NCI-H2107 treated with DMSO at 0.1 percent for 48 hours (cell line): ENCODE measurements around the gene NPDC1.
A peak's percentile ranks its signal among the peaks of the same experiment; 100 is the strongest.
"Not testable (repeated sequence)": the region's sequence is repeated elsewhere in the genome, so short reads cannot be mapped to it uniquely, and the experiment has no call there.

ENCODE experiments used
- DNase-seq: peaks from one replicate; lab custom pipeline; 2025; ENCODE audit not compliant: unreplicated experiment; lab: John Stamatoyannopoulos, UW

The NPDC1 gene

DNA sequence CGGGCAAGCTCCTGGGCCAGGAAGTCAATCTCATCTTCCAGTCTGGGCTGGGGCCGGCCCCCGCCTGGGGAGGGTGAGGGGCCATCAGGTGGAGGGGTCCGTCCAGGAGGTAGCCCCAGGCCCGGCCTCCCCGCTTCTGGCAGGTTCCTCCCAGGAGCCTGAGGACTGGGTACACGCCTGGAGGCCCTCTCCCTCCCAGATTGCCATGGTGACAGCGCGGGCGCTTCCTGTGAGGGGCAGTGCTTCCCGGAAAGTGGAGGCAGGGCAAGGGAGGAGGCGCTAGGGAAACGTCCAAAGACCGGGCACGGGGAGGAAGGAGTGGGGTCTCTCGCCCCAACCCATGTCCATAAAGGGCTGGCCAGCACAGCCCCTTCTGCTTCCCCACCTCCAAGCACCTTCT is 4.9 kb downstream of the NPDC1 start:
- DNase-seq: no peak

DNA sequence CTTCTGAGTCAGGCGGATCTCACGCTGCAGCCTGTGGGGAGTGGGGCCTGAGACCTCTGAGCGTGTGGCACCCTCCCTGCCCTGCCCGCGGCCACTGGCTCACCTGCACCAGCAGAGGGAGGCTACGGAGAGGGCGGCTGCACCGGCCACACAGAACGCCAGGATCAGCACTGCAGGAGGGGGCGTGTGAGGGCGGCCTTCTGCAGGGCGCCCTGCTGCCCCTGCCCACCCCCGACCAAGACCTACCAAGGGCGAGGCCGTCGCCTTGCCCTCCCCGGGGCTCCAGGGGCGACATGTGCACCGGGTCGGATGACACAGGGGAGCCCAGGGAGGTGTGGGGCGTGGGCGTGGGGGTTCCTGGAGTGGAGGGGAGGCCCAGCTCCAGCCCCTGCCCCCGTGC is 5.4 kb downstream of the NPDC1 start:
- no peak for DNase-seq

DNA sequence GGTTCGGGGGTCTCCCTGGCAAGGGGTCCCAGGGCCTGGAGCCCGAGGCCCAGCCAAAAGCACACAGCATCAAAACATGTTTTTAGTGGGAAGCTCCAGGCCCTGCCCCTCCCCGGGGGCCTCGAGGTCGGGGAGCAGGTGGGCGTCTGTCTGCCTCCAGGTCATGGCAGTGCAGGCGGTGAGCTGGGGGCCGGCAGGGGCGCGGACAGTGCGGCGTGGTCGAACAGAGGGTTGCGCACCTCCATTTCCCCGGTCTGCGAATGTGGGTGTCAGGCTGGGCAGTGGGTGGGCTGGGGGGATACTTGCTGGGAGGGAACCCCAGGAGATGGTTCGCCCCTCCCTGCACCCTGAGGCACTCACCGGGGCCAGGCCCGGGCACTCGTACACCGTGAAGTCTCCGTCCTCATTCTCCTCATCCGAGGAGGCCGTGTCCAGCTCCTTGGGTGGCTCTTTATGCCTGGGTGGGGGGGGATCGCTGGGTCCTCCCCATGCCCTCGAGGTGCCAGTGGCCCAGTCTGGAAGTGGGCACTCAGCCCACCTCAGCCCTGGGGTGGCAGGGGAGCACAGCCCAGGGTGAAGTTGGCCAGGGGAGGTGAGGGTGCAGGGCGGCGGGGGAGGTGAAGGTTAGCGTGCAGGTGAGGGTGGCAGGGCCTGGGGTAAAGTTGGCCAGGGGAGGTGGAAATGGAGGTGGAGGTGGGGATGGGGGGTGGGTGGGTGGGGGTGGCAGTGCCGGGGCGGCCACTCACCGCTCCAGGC is 6.2 kb downstream of the NPDC1 start:
- DNase-seq: no peak

DNA sequence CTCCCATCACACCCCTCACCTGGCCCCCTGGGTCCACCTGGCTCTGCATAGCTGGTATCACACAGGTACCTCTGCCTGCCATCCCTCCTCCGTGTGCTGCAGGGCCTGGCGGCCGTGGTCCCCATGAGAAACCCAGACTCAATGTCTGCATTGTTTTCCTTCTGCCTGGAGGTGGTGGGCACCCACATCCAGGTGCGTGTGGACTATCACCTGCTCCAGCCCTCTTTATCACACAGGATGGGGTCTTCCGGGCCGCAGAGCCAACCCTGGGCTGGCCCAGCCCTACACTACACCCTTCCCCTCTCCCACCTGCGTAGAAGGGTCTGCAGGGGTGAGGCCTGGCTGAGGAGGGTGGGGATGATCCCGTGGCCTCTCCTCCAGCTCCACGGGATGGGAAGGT is 7.1 kb downstream of the NPDC1 start:
- DNase-seq: no peak

DNA sequence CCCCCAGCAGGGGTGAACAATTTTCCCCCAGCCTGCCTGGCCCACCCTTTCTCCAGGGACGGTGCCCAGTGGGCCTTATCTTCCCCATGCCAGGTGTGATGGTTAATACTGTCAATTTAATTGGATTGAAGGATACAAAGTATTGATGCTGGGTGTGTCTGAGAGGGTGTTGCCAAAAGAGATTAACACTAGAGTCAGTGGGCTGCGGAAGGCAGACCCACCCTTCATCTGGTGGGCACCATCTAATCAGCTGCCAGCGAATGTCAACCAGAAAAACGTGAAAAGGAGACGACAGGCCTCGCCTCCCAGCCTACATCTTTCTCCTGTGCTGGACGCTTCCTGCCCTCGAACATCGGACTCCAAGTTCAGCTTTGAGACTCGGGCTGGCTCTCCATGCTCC is 8.5 kb downstream of the NPDC1 start:
- no peak for DNase-seq

DNA sequence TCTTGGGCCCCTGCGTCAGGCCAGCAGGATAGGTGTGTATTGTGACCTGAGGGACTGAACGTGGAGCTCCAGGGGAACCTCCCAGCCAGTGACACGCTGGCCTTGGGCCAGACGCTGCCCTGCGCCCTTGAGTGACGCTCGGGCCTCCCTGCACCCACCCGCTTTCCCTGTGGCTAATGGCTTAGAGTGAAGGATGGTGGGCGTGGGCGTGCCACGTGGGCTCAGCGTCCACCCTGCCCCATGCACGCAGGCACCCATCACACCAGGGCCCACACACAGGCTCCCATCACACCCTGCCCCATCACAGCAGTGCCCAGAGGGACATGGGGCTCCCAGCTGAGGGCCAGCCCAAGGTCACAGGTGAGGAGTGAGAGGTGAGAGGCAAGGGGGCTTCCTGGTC is 8.9 kb downstream of the NPDC1 start:
- DNase-seq: no peak

DNA sequence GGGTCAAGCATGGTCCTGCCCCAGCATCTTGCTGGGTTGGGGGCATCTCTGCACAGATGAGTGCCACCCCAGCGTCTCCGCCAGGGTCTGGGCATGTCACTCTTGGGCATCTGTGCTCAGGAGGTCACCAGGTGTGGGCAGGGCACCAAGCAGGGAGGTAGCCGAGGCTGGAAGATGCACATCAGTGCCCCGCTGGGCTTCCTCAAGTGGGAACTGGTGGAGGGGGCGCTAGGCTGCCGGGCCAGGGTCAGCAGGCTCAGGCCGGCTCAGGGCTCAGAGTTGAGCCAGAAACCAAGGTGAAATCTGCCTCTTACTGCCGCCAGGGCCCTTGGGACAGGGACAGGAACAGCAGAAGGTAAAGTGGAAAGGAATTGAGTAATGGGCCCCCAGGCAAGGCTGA is 10.0 kb downstream of the NPDC1 start:
- DNase-seq: no peak

DNA sequence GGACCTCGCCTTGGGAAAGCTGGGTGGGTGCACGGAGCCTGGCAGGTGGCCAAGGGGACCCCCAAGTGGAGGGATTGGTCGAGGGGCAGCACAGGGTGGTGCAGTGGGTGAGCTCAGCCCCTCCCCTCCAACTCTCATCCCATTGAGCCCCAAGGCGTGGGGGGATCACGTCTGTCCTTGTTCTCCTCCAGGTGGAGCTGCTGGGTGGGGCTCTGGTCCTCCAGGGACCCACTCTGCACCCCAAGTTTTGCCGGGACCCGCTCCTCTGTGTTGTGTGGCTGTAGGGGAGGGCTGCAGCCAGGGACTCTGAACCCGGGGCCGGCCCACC is 10.5 kb downstream of the NPDC1 start:
- DNase-seq: no peak

DNA sequence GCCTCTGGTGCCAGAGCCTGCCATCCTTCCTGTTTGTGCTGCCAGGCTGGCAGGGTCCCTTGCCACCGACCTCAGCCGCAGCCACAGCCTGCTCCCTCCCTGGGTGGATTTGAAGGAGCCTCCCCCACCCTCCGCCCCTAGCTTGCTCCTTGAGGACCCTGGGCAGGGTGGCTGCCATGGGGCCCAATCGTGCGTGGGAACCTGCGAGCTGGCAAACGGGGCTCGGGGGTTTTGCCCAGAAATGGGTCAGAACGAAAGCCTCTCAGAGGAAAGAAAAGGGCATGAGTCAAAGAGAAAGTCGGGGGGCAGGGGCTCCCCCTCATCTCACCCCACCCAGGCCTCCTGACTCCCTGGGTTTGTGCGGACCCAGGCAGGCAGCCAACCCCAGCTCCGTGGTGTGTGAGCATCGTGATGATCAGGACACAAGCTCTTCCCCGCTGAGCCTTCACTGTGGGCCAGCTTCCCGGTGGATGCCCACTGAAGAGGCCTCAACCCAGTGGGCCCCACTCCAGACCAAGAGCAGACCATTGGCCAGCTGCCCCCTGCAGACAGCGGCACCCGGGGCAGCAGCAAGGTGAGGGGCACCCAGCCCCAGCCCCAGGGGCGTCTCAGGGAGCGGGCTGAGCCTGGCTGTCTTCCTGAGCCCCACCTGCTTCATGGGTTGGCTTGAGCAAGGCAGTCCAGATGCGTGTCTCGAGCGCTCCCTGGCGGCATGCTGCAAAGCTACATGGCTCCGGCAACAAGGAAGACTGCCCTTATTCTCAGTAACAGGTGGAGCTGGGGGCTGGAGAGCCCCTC is 11.1 kb downstream of the NPDC1 start:
- DNase-seq: peak; percentile 86

DNA sequence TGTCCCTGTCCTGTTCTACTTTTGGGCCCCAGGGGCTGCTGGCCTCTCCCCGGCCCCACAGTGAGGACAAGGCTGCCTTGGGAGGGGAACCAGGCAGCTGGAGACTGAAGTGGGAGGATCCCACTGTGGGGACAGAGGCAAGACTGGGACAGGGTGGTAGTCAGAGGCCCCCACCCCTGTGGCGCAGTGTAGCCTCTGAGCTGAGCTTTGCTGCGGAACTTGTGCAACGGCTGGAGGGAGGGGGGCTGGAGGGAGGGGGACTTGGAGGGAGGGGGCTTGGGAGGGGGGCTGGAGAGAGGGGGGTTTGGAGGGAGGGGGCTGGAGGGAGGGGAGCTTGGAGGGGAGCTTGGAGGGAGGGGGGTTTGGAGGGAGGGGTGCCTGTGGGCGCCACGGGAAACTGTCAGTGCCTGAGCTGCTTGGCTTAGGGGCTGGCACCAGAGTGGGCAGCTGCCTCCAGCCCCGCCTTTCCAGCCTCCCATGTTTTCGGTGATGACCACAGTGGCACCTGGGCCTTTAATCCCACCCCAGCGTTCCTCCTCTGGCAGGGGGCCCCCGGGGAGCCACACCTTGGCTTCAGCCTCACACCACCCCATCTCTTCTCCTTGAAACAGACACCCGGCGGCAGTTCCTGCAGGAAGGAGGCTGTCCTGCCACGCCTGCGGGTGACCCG is 11.8 kb downstream of the NPDC1 start:
- no peak for DNase-seq

DNA sequence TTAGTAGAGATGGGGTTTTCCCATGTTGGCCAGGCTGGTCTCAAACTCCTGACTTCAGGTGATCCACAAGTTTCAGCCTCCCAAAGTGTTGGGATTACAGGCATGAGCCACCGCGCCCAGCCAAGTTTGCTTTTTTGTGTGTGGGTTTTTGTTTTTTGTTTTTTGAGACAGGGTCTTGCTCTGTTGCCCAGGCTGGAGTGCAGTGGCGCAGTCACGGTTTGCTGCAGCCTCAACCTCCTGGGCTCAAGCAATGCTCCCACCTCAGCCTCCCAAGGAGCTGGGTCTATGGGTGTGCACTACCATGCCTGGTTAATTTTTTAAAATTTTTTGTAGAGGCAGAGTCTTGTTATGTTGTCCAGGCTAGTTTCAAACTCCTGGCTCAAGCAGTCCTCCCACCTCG is 12.5 kb downstream of the NPDC1 start:
- DNase-seq: not testable (repeated sequence)

DNA sequence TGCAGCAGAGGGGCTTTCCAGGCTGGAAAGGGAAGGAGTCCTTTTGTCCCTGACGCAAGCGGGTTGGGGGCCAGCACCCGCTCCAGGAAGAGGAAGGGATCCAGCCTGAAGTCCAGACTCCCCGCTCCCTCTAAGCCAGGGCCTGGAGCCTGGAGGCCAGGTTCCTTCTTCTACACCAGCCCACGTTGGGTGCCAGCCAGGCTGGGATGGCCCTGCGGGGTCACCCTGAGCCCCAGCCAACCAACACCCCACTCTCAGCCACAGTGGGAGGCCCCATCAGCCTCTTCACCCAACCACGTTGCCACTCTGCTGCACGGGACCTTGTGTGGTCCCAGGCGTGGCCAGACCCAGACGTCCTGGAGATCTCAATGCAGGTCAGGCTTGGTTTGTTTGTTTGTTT is 13.1 kb downstream of the NPDC1 start:
- DNase-seq: no peak

DNA sequence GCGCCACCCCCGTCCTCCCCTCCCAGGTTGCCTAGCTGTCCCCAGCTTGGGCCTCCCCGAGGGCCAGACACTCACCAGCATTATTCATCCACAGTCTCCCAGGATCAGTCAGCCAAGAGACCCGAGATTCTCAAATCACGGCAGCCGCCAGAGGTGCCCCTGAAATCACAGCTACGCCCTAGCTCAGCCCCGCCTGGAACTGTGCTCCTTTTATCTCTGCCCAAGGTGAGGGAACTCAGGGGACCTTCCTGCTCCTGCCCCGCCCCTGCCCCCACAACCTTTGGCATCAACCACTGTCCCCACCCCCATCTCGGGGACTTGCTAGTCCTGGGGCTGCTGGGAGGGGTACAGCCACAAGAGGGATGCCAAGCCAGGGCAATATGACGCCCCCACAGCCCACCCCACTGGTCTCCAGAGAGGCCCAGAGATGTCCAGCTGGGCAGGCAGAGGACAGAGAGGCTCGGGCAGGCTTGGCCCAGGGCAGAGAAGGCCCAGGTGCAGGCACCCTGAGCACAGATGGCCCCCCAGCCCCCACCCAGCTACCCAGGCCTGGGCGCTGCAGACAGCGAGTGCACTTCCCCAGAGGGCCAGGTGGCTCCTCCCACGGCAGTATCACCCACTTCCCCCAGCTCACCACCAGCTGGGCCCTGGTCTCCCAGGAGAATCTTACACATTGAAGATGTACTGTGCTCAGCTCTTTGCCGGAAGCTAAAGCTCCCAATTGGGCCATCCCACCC is 13.9 kb downstream of the NPDC1 start, which contains the start of gene FUT7:
TSS of gene FUT7 (minus strand) at position 185 of the 737 bp plus-strand sequence. CDS start at position 88, 97 bp downstream.
- no peak for DNase-seq

DNA sequence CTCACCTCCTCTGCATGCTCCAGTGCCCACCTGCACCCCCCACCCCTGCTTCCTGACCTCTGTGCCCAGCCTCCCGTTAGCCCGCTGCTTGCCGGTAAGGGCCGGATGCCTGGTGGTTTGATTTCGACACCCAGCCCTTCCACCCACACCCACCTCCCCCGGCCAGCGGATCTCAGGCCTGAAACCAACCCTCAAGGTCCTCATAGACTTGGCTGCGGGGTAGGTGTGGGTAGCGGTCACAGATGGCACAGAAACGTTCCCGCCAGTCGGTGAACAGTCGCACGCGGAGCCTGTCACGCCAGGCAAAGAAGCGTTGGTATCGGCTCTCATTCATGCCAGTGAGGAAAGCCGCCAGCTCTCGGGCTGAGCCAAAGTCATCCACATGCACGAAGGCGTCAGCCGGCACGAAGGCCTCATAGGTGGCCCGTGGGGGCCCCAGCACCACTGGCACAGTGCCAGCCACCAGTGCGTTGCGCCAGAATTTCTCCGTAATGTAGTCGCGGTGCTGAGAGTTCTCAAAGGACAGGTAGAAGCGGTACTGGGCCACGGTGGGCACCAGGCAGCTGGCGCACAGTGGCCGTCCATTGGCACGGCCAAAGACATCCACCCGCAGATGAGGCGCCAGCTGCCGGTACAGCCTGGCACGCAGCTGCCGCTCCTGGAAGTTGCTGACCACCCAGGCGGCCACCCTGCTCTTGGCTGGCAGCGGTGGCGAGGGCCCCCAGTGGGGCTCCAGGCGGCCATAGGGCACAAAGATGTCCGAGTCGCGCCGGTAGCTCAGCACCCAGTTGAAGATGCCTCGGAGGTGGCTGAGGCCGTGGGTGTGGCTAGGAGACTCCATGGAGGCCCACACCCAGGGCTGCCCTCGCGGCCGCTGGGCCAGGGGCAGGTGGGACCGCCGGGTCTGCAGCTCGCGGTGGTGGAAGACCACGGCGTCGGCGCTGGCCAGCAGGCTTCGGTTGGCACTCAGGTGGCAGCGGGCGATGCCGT is 15.1 kb downstream of the NPDC1 start:
- DNase-seq: no peak

DNA sequence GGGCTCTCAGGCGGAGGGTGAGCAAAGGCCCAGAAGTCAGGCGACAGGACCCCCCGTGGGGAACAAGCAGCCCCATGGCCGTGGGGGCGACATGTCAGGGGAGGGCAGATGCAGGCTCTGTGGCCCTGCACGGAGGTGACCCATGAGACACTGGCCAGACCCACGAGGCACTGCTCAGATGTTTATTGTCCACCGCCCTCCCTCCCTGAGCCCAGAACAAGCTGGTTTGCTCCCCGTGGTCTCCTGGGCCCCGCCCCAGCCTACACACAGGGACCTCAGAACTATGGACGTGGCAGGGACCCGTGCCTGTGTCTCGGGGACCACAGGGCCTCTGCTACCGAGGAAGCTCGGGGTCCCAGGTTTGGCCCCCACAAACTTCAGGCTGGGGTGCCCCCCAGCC is 16.0 kb downstream of the NPDC1 start:
- no peak for DNase-seq

DNA sequence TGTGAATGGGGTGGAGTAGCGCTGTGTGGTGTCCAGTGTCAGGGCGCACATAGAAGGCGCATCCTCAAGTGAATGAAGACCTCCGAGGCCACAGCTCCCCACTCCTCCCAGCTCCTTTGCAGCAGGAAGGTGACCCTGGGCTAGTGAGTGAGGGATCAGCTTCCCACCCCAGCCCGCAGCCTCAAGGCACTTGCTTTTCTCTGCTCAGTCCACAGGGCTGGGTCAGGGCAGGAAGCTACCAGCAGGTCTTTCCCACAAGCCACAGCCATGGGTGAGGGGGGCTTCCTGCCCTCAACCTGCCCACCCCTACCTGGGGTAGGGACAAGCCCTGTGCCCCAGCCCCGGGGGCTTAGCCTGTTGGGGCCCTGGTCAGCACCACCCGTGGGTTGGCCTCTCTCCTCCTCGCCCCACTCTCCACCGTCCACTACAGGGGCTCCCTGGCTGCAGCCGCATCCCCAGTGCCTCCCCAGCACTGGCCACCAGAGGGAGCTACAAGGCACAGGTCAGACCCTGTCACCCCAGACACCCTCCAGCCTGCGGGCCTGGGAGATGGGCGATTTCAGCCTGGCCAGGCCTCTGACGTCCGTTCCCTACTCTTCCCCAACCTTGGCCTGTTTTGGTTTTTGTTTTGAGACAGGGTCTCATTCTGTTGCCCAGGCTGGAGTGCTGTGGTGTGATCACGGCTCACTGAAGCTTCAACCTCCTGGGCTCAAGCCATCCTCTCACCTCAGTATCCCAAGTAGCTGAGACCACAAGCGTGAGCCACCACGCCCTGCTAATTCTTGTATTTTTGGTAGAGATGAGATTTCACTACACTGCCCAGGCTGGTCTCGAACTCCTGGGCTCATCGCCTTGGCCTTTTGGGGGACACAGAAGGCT is 16.7 kb downstream of the NPDC1 start:
- peak; percentile 35 for DNase-seq

DNA sequence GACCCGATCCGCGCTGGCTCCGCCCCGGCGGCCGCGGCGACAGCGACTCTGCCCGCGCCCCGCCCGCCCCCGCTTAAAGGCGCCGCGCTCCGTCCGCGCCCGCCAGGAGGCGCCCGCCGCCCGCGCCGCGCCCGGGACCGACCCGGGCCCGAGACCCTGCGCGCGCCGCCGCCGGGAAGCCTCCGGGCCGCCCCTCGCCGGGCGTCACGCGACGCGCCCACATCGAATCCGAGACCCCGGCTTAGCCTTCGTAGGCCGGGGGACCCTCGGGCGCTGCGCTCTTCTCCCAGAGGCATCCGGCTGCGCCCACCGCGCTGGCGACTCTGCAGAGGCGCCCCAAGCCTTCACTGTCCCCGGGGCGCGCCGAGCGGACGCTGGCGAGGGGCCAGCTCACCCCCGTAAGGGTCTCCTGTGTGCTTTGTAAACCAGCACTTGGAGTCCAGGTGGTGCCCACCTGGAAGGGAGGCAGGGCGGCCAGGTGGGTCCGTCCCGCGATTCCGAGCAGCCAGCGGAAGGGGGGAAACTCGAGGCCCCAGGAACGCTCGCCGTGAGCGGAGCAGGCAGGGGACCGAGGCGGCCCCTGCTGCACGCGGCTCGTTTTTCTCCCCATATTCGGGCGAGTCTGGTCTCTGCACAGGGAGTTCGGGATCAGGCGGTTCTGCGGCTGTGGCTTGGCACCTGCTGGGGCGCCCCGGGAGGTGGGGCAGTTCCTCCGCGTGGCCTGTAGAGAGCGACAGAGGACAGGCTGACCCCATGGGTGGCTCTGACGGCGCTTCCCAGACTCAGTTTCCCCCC is 17.5 kb downstream of the NPDC1 start:
- peak; percentile 58 for DNase-seq
